ENCODE results near the gene MZF1.

GRCh38 chr19:58560007-58560887 lies 12.9 kb downstream of the MZF1 start:
- TF ChIP-seq SP2 (tag by site-specific recombination; IDR thresholded peaks at IDR 0.05), result no peak
- TF ChIP-seq CTCF (tag by site-specific recombination; IDR thresholded peaks at IDR 0.05), result no peak
- no peak for TF ChIP-seq ZNF623 (tag by site-specific recombination; IDR thresholded peaks at IDR 0.05)
- no peak for TF ChIP-seq ZBTB26 (tag by site-specific recombination; optimal IDR thresholded peaks at IDR 0.05)
- TF ChIP-seq REST (tag by site-specific recombination; IDR thresholded peaks at IDR 0.05), result no peak
- TF ChIP-seq PRDM4 (tag by site-specific recombination; IDR thresholded peaks at IDR 0.05), result no peak
- no peak for TF ChIP-seq OSR2 (tag by site-specific recombination; IDR thresholded peaks at IDR 0.05)
- TF ChIP-seq KLF16 (tag by site-specific recombination; IDR thresholded peaks at IDR 0.05), result no peak
- TF ChIP-seq ZNF292 (tag by site-specific recombination; IDR thresholded peaks at IDR 0.05; ENCODE audit: borderline replicate concordance, low read depth), result no peak
- no peak for TF ChIP-seq ZNF311 (tag by site-specific recombination; IDR thresholded peaks at IDR 0.05; ENCODE audit: borderline replicate concordance)
- TF ChIP-seq ZNF416 (tag by site-specific recombination; IDR thresholded peaks at IDR 0.05), result no peak
